GM12801 (cell line): ENCODE measurements around the gene ZNF574.

ENCODE experiments used
- CTCF ChIP-seq: IDR thresholded peaks from one replicate; pipeline ENCODE4 v1.5.1; 2011; ENCODE audit warnings: control low read depth; ENCODE audit not compliant: insufficient read length; ENCODE audit errors: extremely low read depth

Gene ZNF574

GRCh38 chr19:42069619-42070351 lies 6.2 kb upstream of the ZNF574 start, which contains the start of gene GRIK5:
Gene GRIK5 (minus strand): TSS chr19:42070206. CDS start chr19:42065770, 4,436 bp downstream.
- TF ChIP-seq CTCF, result no peak

GRCh38 chr19:42071247-42071646 lies 4.7 kb upstream of the ZNF574 start:
- TF ChIP-seq CTCF, result no peak

GRCh38 chr19:42074513-42075363 lies 1.2 kb upstream of the ZNF574 start:
- no peak for TF ChIP-seq CTCF

- TF ChIP-seq CTCF, result no peak
These were observed 676 bp upstream of the ZNF574 start for GRCh38 chr19:42075364-42075615.

GRCh38 chr19:42076380-42076944 lies 496 bp downstream of the ZNF574 start:
- TF ChIP-seq CTCF, result no peak

GRCh38 chr19:42078058-42078457 lies 2.1 kb downstream of the ZNF574 start:
- TF ChIP-seq CTCF, result no peak

- no peak for TF ChIP-seq CTCF
These were observed 2.7 kb downstream of the ZNF574 start for GRCh38 chr19:42078538-42079275.
